ENCODE measurements around the gene CACNA2D2.

CACNA2D2 gene

GRCh38 chr3:50388720-50389413 lies 114.6 kb downstream of the CACNA2D2 start:
- no peak for DNase-seq

GRCh38 chr3:50388016-50388719 lies 115.3 kb downstream of the CACNA2D2 start:
- DNase-seq = no peak

GRCh38 chr3:50385754-50386153 lies 117.7 kb downstream of the CACNA2D2 start:
- no peak for DNase-seq

- DNase-seq = no peak
These were observed 119.7 kb downstream of the CACNA2D2 start for GRCh38 chr3:50383750-50384149.

GRCh38 chr3:50382722-50383121 lies 120.7 kb downstream of the CACNA2D2 start:
- no peak for DNase-seq

- no peak for DNase-seq
These were observed 122.1 kb downstream of the CACNA2D2 start for GRCh38 chr3:50381383-50381782.

- no peak for DNase-seq
These were observed 122.9 kb downstream of the CACNA2D2 start for GRCh38 chr3:50380405-50381085.

- DNase-seq = no peak
These were observed 124.7 kb downstream of the CACNA2D2 start for GRCh38 chr3:50378757-50379156.

GRCh38 chr3:50378024-50378423 lies 125.4 kb downstream of the CACNA2D2 start:
- no peak for DNase-seq

GRCh38 chr3:50375258-50375931 lies 128.0 kb downstream of the CACNA2D2 start:
- no peak for DNase-seq

- no peak for DNase-seq
These were observed 128.8 kb downstream of the CACNA2D2 start for GRCh38 chr3:50374363-50375257.

- DNase-seq = no peak
These were observed 130.0 kb downstream of the CACNA2D2 start for GRCh38 chr3:50373146-50374051.

- no peak for DNase-seq
These were observed 131.1 kb downstream of the CACNA2D2 start for GRCh38 chr3:50372349-50372748.

GRCh38 chr3:50371133-50371685 lies 132.2 kb downstream of the CACNA2D2 start:
- no peak for DNase-seq

- no peak for DNase-seq
These were observed 132.8 kb downstream of the CACNA2D2 start for GRCh38 chr3:50370594-50370993.

GRCh38 chr3:50369012-50369670 lies 134.3 kb downstream of the CACNA2D2 start:
- DNase-seq = no peak

- no peak for DNase-seq
These were observed 137.6 kb downstream of the CACNA2D2 start for GRCh38 chr3:50365842-50366220.

- no peak for DNase-seq
These were observed 138.2 kb downstream of the CACNA2D2 start for GRCh38 chr3:50365080-50365841.

GRCh38 chr3:50364573-50365079 lies 138.8 kb downstream of the CACNA2D2 start:
- DNase-seq = no peak
